ENCODE data around the gene ROR2.
"Not testable (repeated sequence)": the region's sequence is repeated elsewhere in the genome, so short reads cannot be mapped to it uniquely, and the experiment has no call there.

The ROR2 gene

GRCh38 chr9:91677822-91678436 is 272.1 kb downstream of the ROR2 start:
- no peak for DNase-seq

GRCh38 chr9:91677331-91677730 is 272.7 kb downstream of the ROR2 start:
- ATAC-seq: no peak
- DNase-seq: no peak

More at GRCh38 chr9:91677822-91678436, 272.1 kb downstream of the ROR2 start:
- ATAC-seq: no peak

GRCh38 chr9:91676046-91676445 is 274.0 kb downstream of the ROR2 start:
- no peak for ATAC-seq
- no peak for DNase-seq

GRCh38 chr9:91664663-91665062 is 285.4 kb downstream of the ROR2 start:
- no peak for ATAC-seq

GRCh38 chr9:91663858-91664257 is 286.2 kb downstream of the ROR2 start:
- ATAC-seq: no peak

More at GRCh38 chr9:91664663-91665062, 285.4 kb downstream of the ROR2 start:
- DNase-seq: no peak

GRCh38 chr9:91661451-91661850 is 288.6 kb downstream of the ROR2 start:
- ATAC-seq (no peak), DNase-seq (no peak)

More at GRCh38 chr9:91663858-91664257, 286.2 kb downstream of the ROR2 start:
- DNase-seq: no peak

GRCh38 chr9:91660521-91660920 is 289.5 kb downstream of the ROR2 start:
- ATAC-seq (no peak), DNase-seq (no peak)

- no peak for DNase-seq
- ATAC-seq: peak; percentile 68
Measured at GRCh38 chr9:91659529-91660495, 290.2 kb downstream of the ROR2 start.

GRCh38 chr9:91658513-91659105 is 291.4 kb downstream of the ROR2 start:
- ATAC-seq: no peak

GRCh38 chr9:91657501-91657900 is 292.5 kb downstream of the ROR2 start:
- ATAC-seq: no peak
- no peak for DNase-seq

More at GRCh38 chr9:91658513-91659105, 291.4 kb downstream of the ROR2 start:
- no peak for DNase-seq

- no peak for DNase-seq
- no peak for ATAC-seq
Measured at GRCh38 chr9:91655658-91656057, 294.4 kb downstream of the ROR2 start.

- DNase-seq: no peak
- ATAC-seq: no peak
Measured at GRCh38 chr9:91655215-91655614, 294.8 kb downstream of the ROR2 start.

GRCh38 chr9:91654527-91654926 is 295.5 kb downstream of the ROR2 start:
- no peak for DNase-seq
- no peak for ATAC-seq

GRCh38 chr9:91647371-91647770 is 302.7 kb downstream of the ROR2 start:
- DNase-seq (no peak), ATAC-seq (no peak)

- ATAC-seq: no peak
Measured at GRCh38 chr9:91646702-91647101, 303.3 kb downstream of the ROR2 start.

GRCh38 chr9:91644433-91644832 is 305.6 kb downstream of the ROR2 start:
- DNase-seq (no peak), ATAC-seq (no peak)

More at GRCh38 chr9:91646702-91647101, 303.3 kb downstream of the ROR2 start:
- no peak for DNase-seq

- no peak for ATAC-seq
- DNase-seq: no peak
Measured at GRCh38 chr9:91643481-91644077, 306.4 kb downstream of the ROR2 start.

- ATAC-seq: no peak
- no peak for DNase-seq
Measured at GRCh38 chr9:91642771-91643170, 307.3 kb downstream of the ROR2 start.

- no peak for DNase-seq
- no peak for ATAC-seq
Measured at GRCh38 chr9:91640428-91640827, 309.6 kb downstream of the ROR2 start.

GRCh38 chr9:91639054-91639453 is 311.0 kb downstream of the ROR2 start:
- no peak for DNase-seq
- no peak for ATAC-seq

- DNase-seq, ATAC-seq: not testable (repeated sequence)
Measured at GRCh38 chr9:91634832-91635231, 315.2 kb downstream of the ROR2 start.

- DNase-seq (no peak), ATAC-seq (no peak)
Measured at GRCh38 chr9:91629718-91630117, 320.3 kb downstream of the ROR2 start.

Measured in stimulated activated naive CD8-positive, alpha-beta T cell treated with anti-CD3 and anti-CD28 coated beads, Interleukin-15, Interleukin-2, amounts not matched to agents 100 U/mL and 50 U/mL, for 24 hours (primary cell).